ENCODE data around the gene SLC38A8. TPM values are rescaled to one million over a fixed set of nuclear protein-coding genes. Genes with fewer than 3 reads are reported as not detected.

The SLC38A8 gene
- total RNA-seq, 1 experiment from 2014 or later: 0.35 TPM

- Mint-ChIP-seq H3K9me3 (no peaks in the 10 kb centered on the region), H3K36me3 (ENCODE audit: insufficient read depth in 1 of 3, low read depth in 3 of 3) (no peaks in the 10 kb centered on the region), H3K27ac (peak overlapping the region in 1 of 3 experiments; percentile 32; a peak in 1 of 7 replicates), H3K4me1 (peaks cover 2 to 9% of the 10 kb centered on the region in 2 experiments; a peak in 3 of 4 replicates), H3K27me3 (ENCODE audit: low read depth) (peaks cover 15% of the 10 kb centered on the region), H3K4me3 (no peak overlapping the region)
- Histone ChIP-seq H3T11ph (ENCODE audit: low read length) (no peak overlapping the region), H4K20me1 (ENCODE audit: control insufficient read depth, insufficient read depth, insufficient read length) (no peaks in the 10 kb centered on the region), H3K18ac (ENCODE audit: insufficient read length, low read depth, low read length) (no peak overlapping the region), H2AK5ac (ENCODE audit: insufficient read length, low read length) (no peak overlapping the region), H2BK120ac (ENCODE audit: low read depth, low read length, poor library complexity, severe bottlenecking) (no peak overlapping the region), H2AFZ (ENCODE audit: low read length) (no peak overlapping the region), H2BK5ac (ENCODE audit: insufficient read length, low read length) (no peak overlapping the region), H3K27ac (ENCODE audit: insufficient read length, low read depth, low read length) (no peak overlapping the region), H3K79me1 (ENCODE audit: insufficient read depth, low read depth, low read length, poor library complexity, severe bottlenecking) (no peaks in the 10 kb centered on the region), H3K23me2 (ENCODE audit: insufficient read length, low read depth, low read length, poor library complexity, severe bottlenecking) (no peaks in the 10 kb centered on the region), H2BK12ac (ENCODE audit: insufficient read length, low read depth, low read length) (no peak overlapping the region), H3K23ac (ENCODE audit: insufficient read length, low read depth, low read length) (no peak overlapping the region), H3K9me3 (ENCODE audit: control insufficient read depth, low read depth, low read length) (no peaks in the 10 kb centered on the region), H3K27me3 (ENCODE audit: insufficient read depth, low read length) (no peaks in the 10 kb centered on the region), H3K4me1 (ENCODE audit: insufficient read depth, low read length) (no peaks in the 10 kb centered on the region), H3K4ac (ENCODE audit: low read depth, low read length) (no peak overlapping the region), H3K4me2 (ENCODE audit: insufficient read depth, insufficient read length, low read length) (no peak overlapping the region), H3K14ac (ENCODE audit: insufficient read depth, low read length) (no peak overlapping the region), H4K5ac (ENCODE audit: insufficient read length, low read depth, low read length) (no peak overlapping the region), H2BK15ac (ENCODE audit: low read depth, low read length) (no peak overlapping the region), H3K79me2 (ENCODE audit: insufficient read depth, low read length) (no peaks in the 10 kb centered on the region), H4K91ac (ENCODE audit: insufficient read length, low read depth, low read length) (no peak overlapping the region), H3K9ac (ENCODE audit: extremely low read depth, insufficient read length, low read length) (no peak overlapping the region), H4K8ac (replicated peaks; ENCODE audit: insufficient read length, low read depth, low read length) (no peak overlapping the region), H3K56ac (ENCODE audit: insufficient read length, low read depth, low read length) (no peak overlapping the region), H2BK20ac (ENCODE audit: low read depth, low read length, poor library complexity, severe bottlenecking) (no peak overlapping the region)
- TF ChIP-seq CTCF (conservative IDR thresholded peaks at IDR 0.05): no peak
- no CpG with 5 or more reads among the region's 7 CpGs for WGBS (ENCODE audit: extremely low coverage, insufficient read length, low lambda C conversion rate)
- no peak for DNase-seq
These were observed 38.2 kb downstream of the SLC38A8 start for GRCh38 chr16:84004442-84004841.
